Measurements from ENCODE around the gene PLCH2. TPM values are rescaled to one million over a fixed set of nuclear protein-coding genes. Genes with fewer than 3 reads are reported as not detected.

Gene PLCH2
- polyA plus RNA-seq, 1 of the 3 experiments (the other 2 are of a cell fraction), result 0.08 TPM

GRCh38 chr1:2527556-2527860 lies 51.4 kb downstream of the PLCH2 start:
- ChIA-PET CTCF (interaction anchor here (0.8 to 5.2 kb wide), 5 partner anchors 11 to 67 kb away, joined by 3 to 25 read pairs (median 3); no protein-coding TSS in a partner anchor), POLR2A (interaction anchor here (3.4 kb wide), 1 partner anchor 16 kb away, joined by 19 read pairs; no protein-coding TSS in a partner anchor)
- H3F3A ChIP-seq (replicated peaks; ENCODE audit: insufficient read depth), result no peaks in the 10 kb centered on the region
- no peak overlapping the region for H3K9ac ChIP-seq
- H3K9me2 ChIP-seq, result no peaks in the 10 kb centered on the region
- no peak overlapping the region for H3K4me2 ChIP-seq
- H3K36me3 ChIP-seq (replicated peaks in 1 of 2; ENCODE audit: control insufficient read depth in 1 of 2, insufficient read depth in 2 of 2, low read length in 1 of 2), result peaks cover 0 to 5% of the 10 kb centered on the region in 2 experiments
- DNase-seq, result no peak
- peaks cover 6% of the 10 kb centered on the region; the same call in 1 of the 2 replicates for H3K27me3 ChIP-seq (ENCODE audit: insufficient read depth)
- no peak overlapping the region for H2AFZ ChIP-seq (ENCODE audit: low read depth)
- H3K9me3 ChIP-seq, result no peaks in the 10 kb centered on the region
- peaks cover 31% of the 10 kb centered on the region for H4K20me1 ChIP-seq (ENCODE audit: insufficient read depth)
- H3K4me1 ChIP-seq (ENCODE audit: control insufficient read depth in 1 of 2, insufficient read depth in 2 of 2, low read depth in 1 of 2, low read length in 1 of 2), result peaks cover 0 to 45% of the 10 kb centered on the region in 2 experiments; a peak in 3 of 4 replicates
- no peak overlapping the region for H3K4me3 ChIP-seq (ENCODE audit: low read depth in 2 of 2, low read length in 1 of 2)
- H3K27ac ChIP-seq (ENCODE audit: low read depth in 2 of 2, low read length in 1 of 2), result no peak overlapping the region; a peak in 1 of 4 replicates
- TF ChIP-seq SIN3A (IDR thresholded peaks at IDR 0.05; ENCODE audit: borderline replicate concordance, low read depth, low read length) (no peak), FOXM1 (IDR thresholded peaks at IDR 0.05; ENCODE audit: low read depth) (no peak), SMC3 (IDR thresholded peaks at IDR 0.05; ENCODE audit: low read depth, low read length) (no peak), TAF1 (IDR thresholded peaks at IDR 0.05; ENCODE audit: borderline replicate concordance, low read depth, low read length) (no peak), RXRA (IDR thresholded peaks at IDR 0.05; ENCODE audit: borderline replicate concordance, low read depth) (no peak), JUND (IDR thresholded peaks at IDR 0.05) (no peak), NFIC (IDR thresholded peaks at IDR 0.05; ENCODE audit: borderline replicate concordance) (no peak), USF2 (IDR thresholded peaks at IDR 0.05; ENCODE audit: borderline replicate concordance, low read depth, low read length) (no peak), USF1 (IDR thresholded peaks at IDR 0.05; ENCODE audit: borderline replicate concordance, low read depth) (no peak), ZBTB33 (IDR thresholded peaks at IDR 0.05; ENCODE audit: borderline replicate concordance, low read depth) (no peak), MEF2A (IDR thresholded peaks at IDR 0.05; ENCODE audit: borderline replicate concordance, low read depth) (no peak), TCF12 (IDR thresholded peaks at IDR 0.05) (no peak), RCOR1 (IDR thresholded peaks at IDR 0.05; ENCODE audit: low read length) (no peak), YY1 (IDR thresholded peaks at IDR 0.05; ENCODE audit: low read depth) (no peak), PBX3 (IDR thresholded peaks at IDR 0.05) (no peak), ELF1 (IDR thresholded peaks at IDR 0.05) (no peak), REST (IDR thresholded peaks at IDR 0.05; ENCODE audit: low read depth, low read length) (no peak), GATA2 (CRISPR knock-in tag; IDR thresholded peaks at IDR 0.05) (no peak)
- H3K79me2 ChIP-seq (ENCODE audit: insufficient read depth), result peaks cover 32% of the 10 kb centered on the region
- 100% methylated on average over 1 of the region's 4 CpGs for WGBS (ENCODE audit: low lambda C conversion rate)
